ENCODE measurements around the gene FSD2. TPM values are rescaled to one million over a fixed set of nuclear protein-coding genes. Genes with fewer than 3 reads are reported as not detected.

FSD2 gene
- total and polyA plus RNA-seq, 10 of the 15 experiments (the other 5 are each of a cell fraction or from before 2014, with no cell fraction given), result under 0.01 to 0.39 (median 0.07) TPM; not detected in 3

DNA sequence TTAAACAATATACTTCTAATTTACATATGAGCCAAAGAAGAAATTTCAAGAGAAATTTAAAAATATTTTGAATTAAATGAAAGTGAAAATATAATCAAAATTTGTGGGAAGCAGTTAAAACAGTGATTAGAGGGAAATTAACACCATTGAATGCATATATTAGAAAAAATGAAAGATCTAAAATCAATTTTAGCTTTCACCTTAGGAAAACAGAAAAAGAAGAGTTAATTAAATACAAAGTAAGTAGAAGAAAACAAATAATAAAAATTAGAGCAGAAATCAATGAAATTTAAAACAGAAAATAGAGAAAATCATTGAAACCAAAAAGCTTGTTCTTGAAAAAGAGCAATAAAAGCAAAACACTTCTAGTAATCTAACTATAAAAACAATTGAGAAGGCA lies 57.6 kb downstream of the FSD2 start:
- H3K4me2 ChIP-seq (ENCODE audit: control insufficient read depth, insufficient read depth), result no peak overlapping the region

More for the DNA sequence above, 57.6 kb downstream of the FSD2 start:
- Histone ChIP-seq H3K27me3 (replicated peaks in 1 of 2; ENCODE audit: control insufficient read depth in 2 of 2, insufficient read depth in 2 of 2, low read length in 1 of 2) (no peaks in the 10 kb centered on the region), H2AFZ (ENCODE audit: control insufficient read depth, low read depth, low read length) (no peak overlapping the region), H3K9ac (ENCODE audit: control insufficient read depth, insufficient read depth, low read length) (no peak overlapping the region), H4K20me1 (ENCODE audit: control insufficient read depth, insufficient read depth) (no peaks in the 10 kb centered on the region), H3K4me1 (ENCODE audit: control insufficient read depth, insufficient read depth, low read length) (peaks cover 7% of the 10 kb centered on the region; the same call in 1 of the 2 replicates), H3K79me2 (ENCODE audit: control insufficient read depth, insufficient read depth, low read length) (peaks cover 33% of the 10 kb centered on the region), H3K4me3 (no peak overlapping the region), H3K27ac (ENCODE audit: control insufficient read depth, insufficient read depth) (no peak overlapping the region), H3K9me3 (replicated peaks; ENCODE audit: control insufficient read depth, insufficient read depth, low read length) (no peaks in the 10 kb centered on the region), H3K36me3 (ENCODE audit: control insufficient read depth in 2 of 2, insufficient read depth in 2 of 2, low read length in 1 of 2) (peaks cover 0 to 10% of the 10 kb centered on the region in 2 experiments; a peak in 2 of 4 replicates)
- POLR2A ChIA-PET, result interaction anchor here (0.9 kb wide), 1 partner anchor 15 kb away, joined by 4 read pairs; no protein-coding TSS in a partner anchor
- no peak for FAIRE-seq
- SMC1A ChIA-PET (ENCODE audit: uncharacterized antibody, unreplicated experiment), result interaction anchor here (0.5 to 5.7 kb wide), 3 partner anchors 63 to 206 kb away, joined by 3 to 39 read pairs (median 4); partner anchors contain the start of gene WHAMM
- no peak for ATAC-seq
- RAD21 ChIA-PET (ENCODE audit: unreplicated experiment), result interaction anchor here (3.9 kb wide), 1 partner anchor 63 kb away, joined by 20 read pairs; no protein-coding TSS in a partner anchor
- TF ChIP-seq SREBF2 (IDR thresholded peaks at IDR 0.05; ENCODE audit: low read length) (no peak), CBX5 (IDR thresholded peaks at IDR 0.05; ENCODE audit: low read depth) (no peak), RFX5 (IDR thresholded peaks at IDR 0.05; ENCODE audit: low read depth, low read length) (no peak), TAF1 (IDR thresholded peaks at IDR 0.05; ENCODE audit: borderline replicate concordance, low read depth, low read length) (no peak), RELA (IDR thresholded peaks at IDR 0.05; ENCODE audit: borderline replicate concordance, partially characterized antibody) (no peak), CREM (IDR thresholded peaks at IDR 0.05; ENCODE audit: low read depth) (no peak), KLF5 (IDR thresholded peaks at IDR 0.05; ENCODE audit: partially characterized antibody) (no peak), NR2C2 (IDR thresholded peaks at IDR 0.05; ENCODE audit: borderline replicate concordance, control insufficient read depth, insufficient read length, low read depth) (no peak), WRNIP1 (IDR thresholded peaks at IDR 0.05; ENCODE audit: borderline replicate concordance, low read depth, low read length) (no peak), CEBPB (IDR thresholded peaks at IDR 0.05; ENCODE audit: borderline replicate concordance in 1 of 2, low read depth in 2 of 2, low read length in 2 of 2) (no peak)
- TF ChIP-seq, protein P1, sequence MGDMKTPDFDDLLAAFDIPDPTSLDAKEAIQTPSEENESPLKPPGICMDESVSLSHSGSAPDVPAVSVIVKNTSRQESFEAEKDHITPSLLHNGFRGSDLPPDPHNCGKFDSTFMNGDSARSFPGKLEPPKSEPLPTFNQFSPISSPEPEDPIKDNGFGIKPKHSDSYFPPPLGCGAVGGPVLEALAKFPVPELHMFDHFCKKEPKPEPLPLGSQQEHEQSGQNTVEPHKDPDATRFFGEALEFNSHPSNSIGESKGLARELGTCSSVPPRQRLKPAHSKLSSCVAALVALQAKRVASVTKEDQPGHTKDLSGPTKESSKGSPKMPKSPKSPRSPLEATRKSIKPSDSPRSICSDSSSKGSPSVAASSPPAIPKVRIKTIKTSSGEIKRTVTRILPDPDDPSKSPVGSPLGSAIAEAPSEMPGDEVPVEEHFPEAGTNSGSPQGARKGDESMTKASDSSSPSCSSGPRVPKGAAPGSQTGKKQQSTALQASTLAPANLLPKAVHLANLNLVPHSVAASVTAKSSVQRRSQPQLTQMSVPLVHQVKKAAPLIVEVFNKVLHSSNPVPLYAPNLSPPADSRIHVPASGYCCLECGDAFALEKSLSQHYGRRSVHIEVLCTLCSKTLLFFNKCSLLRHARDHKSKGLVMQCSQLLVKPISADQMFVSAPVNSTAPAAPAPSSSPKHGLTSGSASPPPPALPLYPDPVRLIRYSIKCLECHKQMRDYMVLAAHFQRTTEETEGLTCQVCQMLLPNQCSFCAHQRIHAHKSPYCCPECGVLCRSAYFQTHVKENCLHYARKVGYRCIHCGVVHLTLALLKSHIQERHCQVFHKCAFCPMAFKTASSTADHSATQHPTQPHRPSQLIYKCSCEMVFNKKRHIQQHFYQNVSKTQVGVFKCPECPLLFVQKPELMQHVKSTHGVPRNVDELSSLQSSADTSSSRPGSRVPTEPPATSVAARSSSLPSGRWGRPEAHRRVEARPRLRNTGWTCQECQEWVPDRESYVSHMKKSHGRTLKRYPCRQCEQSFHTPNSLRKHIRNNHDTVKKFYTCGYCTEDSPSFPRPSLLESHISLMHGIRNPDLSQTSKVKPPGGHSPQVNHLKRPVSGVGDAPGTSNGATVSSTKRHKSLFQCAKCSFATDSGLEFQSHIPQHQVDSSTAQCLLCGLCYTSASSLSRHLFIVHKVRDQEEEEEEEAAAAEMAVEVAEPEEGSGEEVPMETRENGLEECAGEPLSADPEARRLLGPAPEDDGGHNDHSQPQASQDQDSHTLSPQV (IDR thresholded peaks at IDR 0.05), result no peak
- intact Hi-C loops (cut with micrococcal nuclease; ENCODE audit: unreplicated experiment) (no loop called here), in situ Hi-C loops (cut with MboI) (no loop called here)
- no TSS peak for BruUV-seq (replicated peaks)
- no peak for DNase-seq (ENCODE audit: low read depth, low spot score)
- CTCF ChIA-PET, result no interaction called here

All from GM12878 (cell line).